IMR-90 (cell line): ENCODE results near the gene RBL2. TPM values are rescaled to one million over a fixed set of nuclear protein-coding genes. Genes with fewer than 3 reads are reported as not detected.

Source experiments
- ATAC-seq: fragments of 200-7000 bp; cut with Tn5 transposase; 2 replicates; pipeline ENCODE4 v1.9.1; 2020; ENCODE audit warnings: low read depth, mild to moderate bottlenecking, moderate library complexity
- BruUV-seq: library from RNA; stranded (reverse); fragments of 400-500 nt; replicated peaks from 2 replicates; lab custom pipeline; 2021; lab: Mats Ljungman, UMichigan
- CTCF ChIA-PET: fragments of 300-600 bp; formaldehyde crosslinking; extraction: SDS; loops from one replicate; lab custom pipeline; 2021; ENCODE audit warnings: antibody characterized with exemption; lab: Yijun Ruan, JAX
- POLR2A ChIA-PET: fragments of 300-600 bp; sonication (Branson Sonifier 250); formaldehyde crosslinking; loops from one replicate; lab custom pipeline; 2022; ENCODE audit warnings: antibody characterized with exemption; ENCODE audit not compliant: unreplicated experiment; lab: Charles Lee
- DNase-seq: peaks from one replicate; pipeline ENCODE4 v3.0.0; 2013
- H2AFZ ChIP-seq: replicated peaks from 2 replicates; pipeline ENCODE3; 2013; ENCODE audit warnings: low read length, mild to moderate bottlenecking; ENCODE audit not compliant: poor library complexity
- H2AK5ac ChIP-seq: 2 replicates; pipeline ENCODE4 v1.6.1; 2013; ENCODE audit warnings: low read depth, low read length, inconsistent platforms
- H2AK9ac ChIP-seq: replicated peaks from 2 replicates; pipeline ENCODE3; 2013; ENCODE audit warnings: mild to moderate bottlenecking, low read depth, low read length, moderate library complexity; ENCODE audit not compliant: poor library complexity
- H2BK120ac ChIP-seq: 2 replicates; pipeline ENCODE4 v1.6.1; 2013; ENCODE audit warnings: low read depth, low read length, inconsistent platforms
- H2BK15ac ChIP-seq: 3 replicates; pipeline ENCODE4 v1.6.1; 2013; ENCODE audit warnings: low read depth, low read length, inconsistent platforms
- H2BK20ac ChIP-seq: 2 replicates; pipeline ENCODE4 v1.6.1; 2013; ENCODE audit warnings: low read depth, mild to moderate bottlenecking, inconsistent platforms, low read length, moderate library complexity
- H2BK5ac ChIP-seq: 2 replicates; pipeline ENCODE4 v1.6.1; 2013; ENCODE audit warnings: mild to moderate bottlenecking, low read depth, low read length, inconsistent platforms; ENCODE audit not compliant: poor library complexity, severe bottlenecking
- H3K14ac ChIP-seq: replicated peaks from 2 replicates; pipeline ENCODE4 v1.6.1; 2013; ENCODE audit warnings: low read depth, low read length, inconsistent platforms
- H3K18ac ChIP-seq: 2 replicates; pipeline ENCODE4 v1.6.1; 2013; ENCODE audit warnings: low read depth, low read length, control low read depth
- H3K23ac ChIP-seq: 2 replicates; pipeline ENCODE4 v1.6.1; 2013; ENCODE audit warnings: low read depth, low read length, inconsistent platforms
- H3K27ac ChIP-seq: 2 replicates; pipeline ENCODE4 v1.5.1; 2013; ENCODE audit warnings: mild to moderate bottlenecking, control low read depth, low read length; ENCODE audit not compliant: insufficient read depth
- H3K27me3 ChIP-seq: 2 replicates; pipeline ENCODE4 v1.6.1; 2013; ENCODE audit warnings: low read length; ENCODE audit not compliant: control insufficient read depth, insufficient read depth
- H3K36me3 ChIP-seq: 2 replicates; pipeline ENCODE4 v1.6.1; 2013; ENCODE audit warnings: low read length, mixed read lengths; ENCODE audit not compliant: control insufficient read depth, insufficient read depth
- H3K4ac ChIP-seq: 2 replicates; pipeline ENCODE4 v1.6.1; 2013; ENCODE audit warnings: low read depth, low read length, inconsistent platforms
- H3K4me1 ChIP-seq: 2 replicates; pipeline ENCODE4 v1.6.1; 2013; ENCODE audit warnings: low read length, mixed read lengths; ENCODE audit not compliant: control insufficient read depth, insufficient read depth
- H3K4me2 ChIP-seq: 2 replicates; pipeline ENCODE4 v1.6.1; 2013; ENCODE audit warnings: low read depth, mild to moderate bottlenecking, control low read depth, low read length, moderate library complexity
- H3K4me3 ChIP-seq: 2 replicates; pipeline ENCODE4 v1.5.1; 2013; ENCODE audit warnings: low read depth, mild to moderate bottlenecking, control low read depth, low read length, moderate library complexity; ENCODE audit not compliant: insufficient read depth
- H3K56ac ChIP-seq: 2 replicates; pipeline ENCODE4 v1.6.1; 2013; ENCODE audit warnings: low read length, inconsistent platforms; ENCODE audit not compliant: insufficient read depth; ENCODE audit errors: extremely low read depth
- H3K79me1 ChIP-seq, 2 experiments: 2 replicates each; pipeline ENCODE4 v1.6.1; 2013; ENCODE audit warnings: low read length in 2 of 2, inconsistent platforms in 1 of 2, low read depth in 1 of 2
- H3K9ac ChIP-seq: 2 replicates; pipeline ENCODE4 v1.6.1; 2013; ENCODE audit warnings: low read depth, low read length, control low read depth
- H3K9me1 ChIP-seq: 2 replicates; pipeline ENCODE4 v1.6.1; 2013; ENCODE audit warnings: low read length, inconsistent platforms; ENCODE audit not compliant: insufficient read depth
- H3K9me3 ChIP-seq: 2 replicates; pipeline ENCODE4 v1.6.1; 2013; ENCODE audit warnings: low read length; ENCODE audit not compliant: control insufficient read depth, insufficient read depth
- H4K20me1 ChIP-seq: 2 replicates; pipeline ENCODE4 v1.6.1; 2013; ENCODE audit warnings: low read length, inconsistent platforms; ENCODE audit not compliant: insufficient read depth
- H4K5ac ChIP-seq: 2 replicates; pipeline ENCODE4 v1.6.1; 2013; ENCODE audit warnings: mild to moderate bottlenecking, low read depth, low read length, control low read depth
- H4K8ac ChIP-seq, 2 experiments: 2 replicates each; pipeline ENCODE4 v1.6.1; 2013; ENCODE audit warnings: low read depth in 2 of 2, low read length in 2 of 2, control low read depth in 1 of 2, inconsistent platforms in 1 of 2
- H4K91ac ChIP-seq: 2 replicates; pipeline ENCODE4 v1.6.1; 2013; ENCODE audit warnings: low read depth, low read length, inconsistent platforms; ENCODE audit not compliant: insufficient read depth
- BHLHE40 ChIP-seq: fragments of 150-350 bp; IDR thresholded peaks from 2 replicates; pipeline ENCODE4 v1.6.1; 2016; ENCODE audit warnings: mild to moderate bottlenecking, low read depth, low read length
- MAFK ChIP-seq: IDR thresholded peaks from 2 replicates; pipeline ENCODE4 v1.6.1; 2012; ENCODE audit warnings: low read depth, low read length, improper control_type of control experiment
- NFE2L2 ChIP-seq: fragments of 150-350 bp; IDR thresholded peaks from 2 replicates; pipeline ENCODE4 v1.6.1; 2016; ENCODE audit warnings: low read depth, mild to moderate bottlenecking, low read length
- RAD21 ChIP-seq: IDR thresholded peaks from 2 replicates; pipeline ENCODE4 v1.6.1; 2012; ENCODE audit warnings: low read length, improper control_type of control experiment
- RCOR1 ChIP-seq: IDR thresholded peaks from 2 replicates; pipeline ENCODE4 v1.6.1; 2012; ENCODE audit warnings: mild to moderate bottlenecking, low read length, improper control_type of control experiment; ENCODE audit not compliant: insufficient replicate concordance
- RFX5 ChIP-seq: IDR thresholded peaks from 2 replicates; pipeline ENCODE4 v1.8.0; 2012; ENCODE audit warnings: low read depth, mild to moderate bottlenecking, low read length, moderate library complexity
- SMC3 ChIP-seq: fragments of 150-350 bp; IDR thresholded peaks from 2 replicates; pipeline ENCODE4 v1.6.1; 2016; ENCODE audit warnings: low read depth, mild to moderate bottlenecking, antibody characterized with exemption, low read length, moderate library complexity
- WGBS, 2 experiments: methylation state at CpG; one replicate each; pipeline versions ENCODE4 v1.1.5 to v1.1.7; 2013; ENCODE audit warnings: missing lambda C conversion rate in 2 of 2; ENCODE audit not compliant: insufficient read length in 1 of 2; ENCODE audit errors: extremely low coverage in 2 of 2; 5-methylcytosine and 5-hydroxymethylcytosine counted together
- dilution Hi-C: fragments of 300-500 bp; cut with HindIII; formaldehyde crosslinking; loops from one replicate; pipeline ENCODE4 v1.14.3; 2018; ENCODE audit warnings: low sequenced_read_pairs; ENCODE audit not compliant: unreplicated experiment
- in situ Hi-C: fragments of 300-500 bp; cut with MboI; formaldehyde crosslinking; loops from 3 replicates; pipeline ENCODE4 v1.14.3; 2019; ENCODE audit warnings: low sequenced_read_pairs, inconsistent platforms, mixed read lengths
- intact Hi-C: fragments of 100-400 bp; cut with micrococcal nuclease; formaldehyde crosslinking; loops from 2 replicates; pipeline ENCODE4 v1.10.0; 2022
- polyA plus RNA-seq, 3 experiments: library from polyadenylated mRNA; depleted of rRNA; stranded (reverse); fragments of >200 nt; gene quantifications; 2 replicates each; pipeline ENCODE4 v1.2.3, GENCODE V29; 2012; ENCODE audit warnings: low replicate concordance in 1 of 3
- total RNA-seq: library from RNA; depleted of rRNA; stranded (reverse); fragments of >200 nt; gene quantifications from 2 replicates; pipeline ENCODE4 v1.2.3, GENCODE V29; 2012
- TF ChIP-seq, protein P1 (sequence below): fragments of 150-350 bp; IDR thresholded peaks from 2 replicates; pipeline ENCODE4 v1.6.1; 2017; ENCODE audit warnings: mild to moderate bottlenecking, antibody characterized with exemption, low read length, low read depth
- TF ChIP-seq, protein P2 (sequence below): fragments of 150-350 bp; IDR thresholded peaks from 2 replicates; pipeline ENCODE4 v1.6.1; 2016; ENCODE audit warnings: low read depth, mild to moderate bottlenecking, low read length, moderate library complexity, borderline replicate concordance

RBL2 gene
- total and polyA plus RNA-seq, 2 of the 4 experiments (the other 2 are of a cell fraction), result 19.7 to 23.4 TPM

DNA sequence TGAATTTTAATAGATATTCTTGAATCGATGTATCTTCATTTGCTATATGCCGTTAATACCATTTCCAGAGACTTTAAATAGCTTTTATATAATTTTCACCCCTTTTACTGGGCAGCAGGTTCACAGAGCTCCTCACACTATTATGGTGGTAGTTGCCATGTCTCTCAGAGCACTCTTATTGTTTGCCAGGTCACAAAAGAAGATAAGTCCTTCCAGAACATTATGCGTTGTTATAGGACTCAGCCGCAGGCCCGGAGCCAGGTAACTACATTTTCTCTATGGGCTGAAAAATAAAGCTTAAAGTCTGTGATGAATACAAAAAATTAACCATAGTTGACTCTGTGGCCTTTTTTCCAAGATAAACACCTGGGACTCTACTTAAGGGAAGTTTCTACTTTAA, 44.7 kb downstream of the RBL2 start:
- no peak overlapping the region for H2AK5ac ChIP-seq
- H2BK5ac ChIP-seq, result no peak overlapping the region
- no peak overlapping the region for H2AK9ac ChIP-seq
- no peaks in the 10 kb centered on the region for H3K79me1 ChIP-seq
- ATAC-seq (no peak), DNase-seq (no peak)
- WGBS, 2 experiments, result no CpG with 5 or more reads among the region's 5 CpGs
- no peaks in the 10 kb centered on the region for H3K27me3 ChIP-seq
- no peaks in the 10 kb centered on the region for H4K20me1 ChIP-seq
- intact Hi-C loops, result no loop called here
- in situ Hi-C loops, result no loop called here
- BruUV-seq, result no TSS peak
- no peak overlapping the region for H2BK15ac ChIP-seq
- H2AFZ ChIP-seq, result no peak overlapping the region
- no peaks in the 10 kb centered on the region for H3K9me3 ChIP-seq
- H3K23ac ChIP-seq, result no peak overlapping the region
- H3K36me3 ChIP-seq, result peaks cover 22% of the 10 kb centered on the region
- H3K4ac ChIP-seq, result no peak overlapping the region
- no peak overlapping the region for H3K9ac ChIP-seq
- H4K8ac ChIP-seq, result no peak overlapping the region
- H3K56ac ChIP-seq, result no peak overlapping the region
- ChIA-PET CTCF (no interaction called here), POLR2A (no interaction called here)
- H2BK120ac ChIP-seq, result no peak overlapping the region
- H3K4me1 ChIP-seq, result no peaks in the 10 kb centered on the region
- H4K91ac ChIP-seq, result no peak overlapping the region
- H3K27ac ChIP-seq, result no peak overlapping the region
- no peak overlapping the region for H3K14ac ChIP-seq
- TF ChIP-seq BHLHE40 (no peak), RAD21 (no peak), SMC3 (no peak), RFX5 (no peak), RCOR1 (no peak), NFE2L2 (no peak), MAFK (no peak)
- TF ChIP-seq, protein P1, sequence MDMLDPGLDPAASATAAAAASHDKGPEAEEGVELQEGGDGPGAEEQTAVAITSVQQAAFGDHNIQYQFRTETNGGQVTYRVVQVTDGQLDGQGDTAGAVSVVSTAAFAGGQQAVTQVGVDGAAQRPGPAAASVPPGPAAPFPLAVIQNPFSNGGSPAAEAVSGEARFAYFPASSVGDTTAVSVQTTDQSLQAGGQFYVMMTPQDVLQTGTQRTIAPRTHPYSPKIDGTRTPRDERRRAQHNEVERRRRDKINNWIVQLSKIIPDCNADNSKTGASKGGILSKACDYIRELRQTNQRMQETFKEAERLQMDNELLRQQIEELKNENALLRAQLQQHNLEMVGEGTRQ, result no peak
- TF ChIP-seq, protein P2, sequence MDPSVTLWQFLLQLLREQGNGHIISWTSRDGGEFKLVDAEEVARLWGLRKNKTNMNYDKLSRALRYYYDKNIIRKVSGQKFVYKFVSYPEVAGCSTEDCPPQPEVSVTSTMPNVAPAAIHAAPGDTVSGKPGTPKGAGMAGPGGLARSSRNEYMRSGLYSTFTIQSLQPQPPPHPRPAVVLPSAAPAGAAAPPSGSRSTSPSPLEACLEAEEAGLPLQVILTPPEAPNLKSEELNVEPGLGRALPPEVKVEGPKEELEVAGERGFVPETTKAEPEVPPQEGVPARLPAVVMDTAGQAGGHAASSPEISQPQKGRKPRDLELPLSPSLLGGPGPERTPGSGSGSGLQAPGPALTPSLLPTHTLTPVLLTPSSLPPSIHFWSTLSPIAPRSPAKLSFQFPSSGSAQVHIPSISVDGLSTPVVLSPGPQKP, result no peak
- H2BK20ac ChIP-seq, result no peak overlapping the region
- no peak overlapping the region for H3K18ac ChIP-seq
- no peak overlapping the region for H4K5ac ChIP-seq
- no peak overlapping the region for H3K4me2 ChIP-seq
- no peak overlapping the region for H3K4me3 ChIP-seq
- dilution Hi-C loops, result no loop called here
- H3K9me1 ChIP-seq, result no peaks in the 10 kb centered on the region
